Activated CD8-positive, alpha-beta memory T cell treated with anti-CD3 and anti-CD28 coated beads, Interleukin-2, amount 10 ng/mL, durations not matched to agents 7 days and 5 days (primary cell): Measurements from ENCODE around the gene CDC42SE2. TPM values are rescaled to one million over a fixed set of nuclear protein-coding genes. Genes with fewer than 3 reads are reported as not detected.
"Not testable (repeated sequence)": the region's sequence is repeated elsewhere in the genome, so short reads cannot be mapped to it uniquely, and the experiment has no call there.

Experiments
- ATAC-seq: fragments of 150-1000 bp; cut with Tn5 transposase; one replicate; pipeline ENCODE4 v1.10.0; 2021; ENCODE audit warnings: moderate library complexity
- CTCF ChIA-PET: fragments of 350-600 bp; sonication (Branson Sonifier 250); formaldehyde crosslinking; loops from one replicate; lab custom pipeline; 2021; ENCODE audit warnings: antibody characterized with exemption; lab: Charles Lee
- DNase-seq: peaks from one replicate; pipeline ENCODE4 v3.0.0-alpha.2; 2020
- H3K27ac Mint-ChIP-seq: one replicate; pipeline ENCODE4 v1.8.0; 2021; ENCODE audit warnings: mild to moderate bottlenecking, mixed read lengths
- H3K27me3 Mint-ChIP-seq: one replicate; pipeline ENCODE4 v1.8.0; 2021; ENCODE audit warnings: mixed read lengths
- H3K36me3 Mint-ChIP-seq: one replicate; pipeline ENCODE4 v1.8.0; 2021; ENCODE audit warnings: mild to moderate bottlenecking, mixed read lengths
- H3K4me1 Mint-ChIP-seq: one replicate; pipeline ENCODE4 v1.8.0; 2021; ENCODE audit warnings: mixed read lengths
- H3K4me3 Mint-ChIP-seq: one replicate; pipeline ENCODE4 v1.8.0; 2021; ENCODE audit warnings: mild to moderate bottlenecking, moderate library complexity, mixed read lengths
- H3K9me3 Mint-ChIP-seq: one replicate; pipeline ENCODE4 v1.8.0; 2022; ENCODE audit warnings: low read depth, mixed read lengths
- total RNA-seq, 2 experiments: library from RNA; stranded (reverse); gene quantifications; one replicate each; pipeline ENCODE4 v1.2.3, GENCODE V29; 2021

CDC42SE2 gene
- total RNA-seq, 2 experiments from 2014 or later, result 118 to 149 TPM

DNA sequence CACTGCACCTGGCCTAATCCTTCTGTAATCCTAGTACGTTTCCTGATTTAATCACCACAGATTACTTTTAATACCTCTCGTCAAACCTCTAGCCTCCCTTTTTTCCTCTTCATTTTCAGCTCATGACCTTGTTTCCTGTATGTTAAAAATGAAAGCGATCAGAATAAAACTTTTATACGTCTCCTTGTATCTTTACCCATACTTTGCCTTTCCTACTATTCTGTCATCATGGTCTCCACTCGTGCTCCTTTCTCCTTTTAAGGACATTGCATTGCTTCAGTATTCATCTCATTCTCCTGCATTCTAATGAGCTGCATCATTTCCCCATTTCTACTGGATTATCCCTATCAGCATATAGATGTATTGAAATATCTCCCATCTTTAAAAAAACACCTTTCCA, 8.5 kb downstream of the CDC42SE2 start:
- CTCF ChIA-PET, result interaction anchor here (0.8 to 5.0 kb wide), 6 partner anchors 7 to 110 kb away, joined by 3 to 35 read pairs (median 8); partner anchors contain the start of gene CDC42SE2
- no peaks in the 10 kb centered on the region for H3K27me3 Mint-ChIP-seq
- peak overlapping the region; percentile 92 for H3K27ac Mint-ChIP-seq
- ATAC-seq (peak; percentile 20), DNase-seq (no peak)
- no peaks in the 10 kb centered on the region for H3K9me3 Mint-ChIP-seq
- peaks cover 29% of the 10 kb centered on the region for H3K36me3 Mint-ChIP-seq
- H3K4me1 Mint-ChIP-seq, result peaks cover 68% of the 10 kb centered on the region
- peak overlapping the region; percentile 83 for H3K4me3 Mint-ChIP-seq

DNA sequence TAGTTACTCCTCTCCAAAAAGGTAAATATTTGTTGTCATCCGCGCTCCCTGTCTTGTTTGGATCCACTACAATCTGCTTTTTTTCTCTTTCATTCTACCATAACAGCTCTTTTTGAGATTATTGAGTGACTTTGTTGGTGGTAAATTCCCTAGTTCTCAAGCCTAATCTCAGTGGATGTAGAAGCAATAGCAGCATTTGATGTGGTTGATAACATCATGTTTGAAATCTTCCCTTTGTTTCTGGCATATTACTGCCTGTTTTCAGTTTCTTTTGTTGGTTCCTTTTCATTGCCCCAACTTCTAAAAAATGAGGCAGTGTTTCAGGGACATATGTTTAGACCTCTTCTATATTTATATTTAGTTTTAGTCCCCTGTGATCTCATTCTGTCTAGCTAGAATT, 8.9 kb downstream of the CDC42SE2 start:
- no peak for DNase-seq
- Mint-ChIP-seq H3K4me3 (peak overlapping the region; percentile 83), H3K9me3 (no peaks in the 10 kb centered on the region)

DNA sequence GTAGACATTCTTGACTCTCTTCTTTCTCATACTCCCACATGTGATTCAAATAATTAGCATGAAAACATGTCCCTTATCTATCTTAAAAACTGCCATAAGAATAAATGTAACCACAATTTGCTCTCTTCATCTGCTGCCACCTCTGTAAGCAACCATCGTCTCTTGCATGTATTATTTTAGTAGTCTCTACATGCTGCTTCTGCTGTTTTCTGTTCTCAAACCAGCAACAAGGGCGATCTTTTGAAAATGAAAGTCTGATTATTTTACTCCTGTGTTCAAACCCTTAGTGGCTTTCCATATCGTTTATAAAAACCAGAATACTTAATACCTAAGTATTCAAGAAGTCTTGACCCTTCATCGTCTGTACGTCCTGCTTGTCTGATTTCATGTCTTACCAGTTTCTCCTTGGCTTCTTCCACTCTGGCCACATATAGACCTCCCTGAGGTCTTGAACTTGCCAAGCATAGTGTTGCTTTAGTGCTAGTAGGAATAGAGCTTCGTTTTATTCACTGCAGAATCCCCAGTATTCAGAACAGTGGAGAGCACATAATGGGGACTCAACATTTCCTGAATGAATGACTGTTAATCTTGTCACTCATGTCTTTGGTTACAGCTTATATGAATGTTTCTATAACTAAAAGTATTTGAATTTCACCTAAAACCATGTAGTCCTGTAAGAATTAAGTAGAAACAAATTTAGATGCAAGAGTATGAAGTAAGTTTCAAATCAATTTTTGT, 10.6 kb downstream of the CDC42SE2 start:
- Mint-ChIP-seq H3K36me3 (peaks cover 36% of the 10 kb centered on the region), H3K27ac (peak overlapping the region; percentile 89), H3K9me3 (no peaks in the 10 kb centered on the region), H3K4me1 (peaks cover 71% of the 10 kb centered on the region), H3K27me3 (no peaks in the 10 kb centered on the region), H3K4me3 (peak overlapping the region; percentile 73)
- DNase-seq, result no peak
- peak; percentile 21 for ATAC-seq
- CTCF ChIA-PET, result interaction anchor here (0.6 to 5.0 kb wide), 5 partner anchors 10 to 108 kb away, joined by 3 to 35 read pairs (median 5); partner anchors contain the start of gene CDC42SE2

More for the DNA sequence above, 8.9 kb downstream of the CDC42SE2 start:
- Mint-ChIP-seq H3K36me3 (peaks cover 29% of the 10 kb centered on the region), H3K27me3 (no peaks in the 10 kb centered on the region), H3K27ac (peak overlapping the region; percentile 92), H3K4me1 (peaks cover 69% of the 10 kb centered on the region)
- ATAC-seq, result no peak
- CTCF ChIA-PET, result interaction anchor here (0.8 to 5.0 kb wide), 6 partner anchors 8 to 109 kb away, joined by 3 to 35 read pairs (median 8); partner anchors contain the start of gene CDC42SE2

DNA sequence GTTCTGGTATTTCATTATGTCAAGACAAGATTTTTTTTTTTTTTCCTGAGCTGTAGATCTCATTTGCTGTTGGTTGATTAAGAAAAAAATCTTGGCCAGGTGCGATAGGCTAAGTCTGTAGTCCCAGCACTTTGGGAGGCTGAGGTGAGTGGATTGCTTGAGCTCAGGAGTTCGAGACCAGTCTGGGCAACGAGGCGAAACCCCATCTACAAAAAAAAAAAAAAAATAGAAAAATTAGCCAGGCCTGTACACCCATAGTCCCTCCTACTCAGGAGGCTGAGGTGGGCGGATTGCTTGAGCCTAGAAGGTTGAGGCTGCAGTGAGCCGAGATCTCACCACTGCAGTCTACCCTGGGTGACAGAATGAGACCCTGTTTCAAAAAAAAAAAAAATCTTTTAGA, 12.2 kb downstream of the CDC42SE2 start:
- no peaks in the 10 kb centered on the region for H3K9me3 Mint-ChIP-seq
- ATAC-seq, result no peak
- DNase-seq, result no peak
- peaks cover 73% of the 10 kb centered on the region for H3K4me1 Mint-ChIP-seq
- CTCF ChIA-PET, result interaction anchor here (0.7 to 5.0 kb wide), 6 partner anchors 11 to 118 kb away, joined by 3 to 35 read pairs (median 3); partner anchors contain the start of gene CDC42SE2
- H3K27ac Mint-ChIP-seq, result peak overlapping the region; percentile 89
- H3K27me3 Mint-ChIP-seq, result no peaks in the 10 kb centered on the region
- peaks cover 43% of the 10 kb centered on the region for H3K36me3 Mint-ChIP-seq
- H3K4me3 Mint-ChIP-seq, result peak overlapping the region; percentile 73

DNA sequence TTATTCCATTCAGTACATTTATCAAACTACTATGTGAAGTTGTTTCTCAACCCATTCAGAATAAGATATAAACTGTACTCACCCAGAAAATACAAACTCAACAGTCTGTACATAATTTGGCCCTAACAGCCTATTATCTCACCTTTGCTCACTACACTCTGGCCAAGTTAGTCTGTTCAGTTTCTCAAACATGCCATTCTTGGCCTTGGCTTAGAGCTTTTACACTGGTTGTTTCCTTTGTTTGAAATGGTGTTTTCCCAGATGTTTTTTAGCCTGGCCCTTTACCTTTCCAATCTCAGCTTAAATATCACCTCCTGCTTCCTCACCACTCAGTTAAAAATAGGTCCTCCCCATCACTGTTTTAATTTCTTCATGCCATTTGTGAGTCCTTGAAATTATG, 13.6 kb downstream of the CDC42SE2 start:
- H3K36me3 Mint-ChIP-seq, result peaks cover 47% of the 10 kb centered on the region
- DNase-seq (no peak), ATAC-seq (no peak)
- no peaks in the 10 kb centered on the region for H3K9me3 Mint-ChIP-seq
- H3K27ac Mint-ChIP-seq, result peak overlapping the region; percentile 92
- peak overlapping the region; percentile 28 for H3K4me3 Mint-ChIP-seq
- H3K27me3 Mint-ChIP-seq, result no peaks in the 10 kb centered on the region
- H3K4me1 Mint-ChIP-seq, result peaks cover 75% of the 10 kb centered on the region
- CTCF ChIA-PET, result interaction anchor here (1.4 to 2.3 kb wide), 3 partner anchors 10 to 98 kb away, joined by 5 to 10 read pairs (median 6); no protein-coding TSS in a partner anchor

DNA sequence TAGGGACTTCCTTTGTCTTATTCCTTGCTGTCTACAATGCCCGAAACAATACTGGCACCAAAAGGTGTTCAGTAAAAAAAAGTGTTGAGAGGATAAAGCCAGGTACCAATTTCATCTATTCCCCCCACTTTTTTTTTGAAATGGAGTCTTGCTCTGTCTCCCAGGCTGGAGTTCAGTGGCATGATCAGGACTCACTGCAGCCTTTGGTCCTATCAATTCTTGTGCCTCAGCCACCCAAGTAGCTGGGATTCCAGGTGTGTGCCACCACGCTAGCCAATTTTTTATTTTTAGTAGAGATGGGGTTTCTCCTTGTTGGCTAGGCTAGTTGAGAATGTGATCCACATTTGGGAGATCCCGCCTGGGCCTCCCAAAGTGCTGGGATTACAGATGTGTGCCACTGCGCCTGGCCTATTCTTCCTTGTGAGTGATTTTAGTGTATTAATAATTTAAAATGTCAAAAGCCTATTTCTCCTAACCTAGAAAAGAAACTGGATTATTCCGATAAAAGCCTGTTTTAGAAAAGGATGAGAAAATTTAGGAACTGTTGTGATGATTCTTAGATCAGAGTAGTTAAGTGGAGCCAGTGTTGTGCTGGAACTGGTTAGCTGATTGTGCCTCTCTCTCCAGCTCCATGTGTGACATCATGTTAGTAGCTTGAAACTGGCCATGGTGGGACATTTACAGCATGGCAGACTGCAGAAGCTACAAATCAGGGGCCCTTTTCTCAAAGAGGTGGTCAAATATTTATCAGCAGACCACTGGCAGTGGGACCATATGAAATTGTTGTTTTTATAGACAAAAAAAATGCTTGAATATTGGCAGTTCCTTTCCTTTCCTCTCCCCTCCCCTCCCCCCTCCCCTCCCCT, 14.3 kb downstream of the CDC42SE2 start:
- Mint-ChIP-seq H3K27ac (peak overlapping the region; percentile 92), H3K4me1 (peaks cover 75% of the 10 kb centered on the region), H3K36me3 (peaks cover 45% of the 10 kb centered on the region), H3K9me3 (no peaks in the 10 kb centered on the region), H3K4me3 (no peak overlapping the region), H3K27me3 (no peaks in the 10 kb centered on the region)
- CTCF ChIA-PET, result interaction anchor here (1.4 to 2.3 kb wide), 3 partner anchors 11 to 97 kb away, joined by 5 to 10 read pairs (median 6); no protein-coding TSS in a partner anchor
- DNase-seq (no peak), ATAC-seq (peak; percentile 17)

DNA sequence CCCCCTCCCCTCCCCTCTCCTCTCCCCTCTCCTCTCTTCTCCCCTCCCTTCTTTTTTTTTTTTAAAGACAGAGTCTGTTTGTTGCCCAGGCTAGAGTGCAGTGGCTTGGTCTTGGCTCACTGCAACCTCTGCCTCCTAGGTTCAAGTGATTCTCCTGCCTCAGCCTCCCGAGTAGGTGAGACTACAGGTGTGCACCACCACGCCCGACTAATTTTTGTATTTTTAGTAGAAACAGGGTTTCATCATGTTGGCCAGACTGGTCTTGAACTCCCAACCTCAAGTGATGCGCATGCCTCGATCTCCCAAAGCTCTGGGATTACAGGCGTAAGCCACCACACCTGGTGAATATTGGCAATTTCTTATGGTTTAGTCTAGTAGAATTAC, 14.9 kb downstream of the CDC42SE2 start:
- CTCF ChIA-PET, result interaction anchor here (2.3 kb wide), 1 partner anchor 14 kb away, joined by 10 read pairs; no protein-coding TSS in a partner anchor
- ATAC-seq, H3K27me3 Mint-ChIP-seq, DNase-seq, H3K9me3 Mint-ChIP-seq: not testable (repeated sequence)
- Mint-ChIP-seq H3K27ac (peak overlapping the region; percentile 92), H3K4me3 (peak overlapping the region; percentile 38), H3K4me1 (peaks cover 81% of the 10 kb centered on the region), H3K36me3 (peaks cover 47% of the 10 kb centered on the region)

DNA sequence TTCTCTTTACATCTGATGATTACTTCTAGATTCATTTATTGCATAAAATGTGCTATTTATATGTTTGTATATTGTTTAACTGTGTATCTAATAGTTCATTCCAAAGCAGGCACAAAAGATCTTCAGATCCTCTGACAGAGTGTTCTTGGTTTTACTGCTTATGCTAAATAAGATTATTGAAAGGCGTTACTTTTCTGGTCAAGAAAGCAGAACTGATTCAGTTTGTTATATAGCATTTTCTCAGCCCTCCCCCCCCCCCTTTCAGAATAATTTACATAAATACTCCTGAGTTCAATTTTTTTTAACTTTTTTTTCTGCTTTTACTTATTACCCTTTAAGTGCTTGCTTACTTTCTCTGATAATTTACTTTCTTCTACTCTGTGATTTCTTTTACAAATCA, 15.4 kb downstream of the CDC42SE2 start:
- DNase-seq, result no peak
- H3K27ac Mint-ChIP-seq, result peak overlapping the region; percentile 92
- H3K4me3 Mint-ChIP-seq, result peak overlapping the region; percentile 77
- H3K4me1 Mint-ChIP-seq, result peaks cover 82% of the 10 kb centered on the region
- CTCF ChIA-PET, result interaction anchor here (2.3 kb wide), 1 partner anchor 14 kb away, joined by 10 read pairs; no protein-coding TSS in a partner anchor
- H3K9me3 Mint-ChIP-seq, result no peaks in the 10 kb centered on the region
- no peak for ATAC-seq
- H3K27me3 Mint-ChIP-seq, result no peaks in the 10 kb centered on the region
- H3K36me3 Mint-ChIP-seq, result peaks cover 45% of the 10 kb centered on the region

DNA sequence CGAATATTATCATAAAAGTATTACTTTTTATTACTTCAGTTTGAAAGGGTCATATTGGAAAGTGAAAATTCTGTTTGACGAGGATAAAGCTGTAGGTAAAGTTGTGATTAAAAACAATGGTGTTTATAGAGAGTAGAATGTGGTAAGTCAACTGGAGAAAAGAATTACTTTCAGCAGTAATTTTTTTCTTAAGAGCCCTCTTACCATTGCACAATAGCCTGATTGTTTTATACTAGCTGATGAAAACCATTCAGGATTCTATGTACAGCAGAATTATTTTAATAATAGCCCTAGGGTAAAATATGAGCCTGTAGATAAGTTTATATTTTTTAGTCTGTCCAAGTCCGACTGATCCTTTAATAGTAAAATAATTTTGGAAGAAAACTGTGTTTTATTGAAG, 16.6 kb downstream of the CDC42SE2 start:
- Mint-ChIP-seq H3K27ac (peak overlapping the region; percentile 92), H3K36me3 (peaks cover 47% of the 10 kb centered on the region), H3K4me1 (peaks cover 83% of the 10 kb centered on the region), H3K9me3 (no peaks in the 10 kb centered on the region), H3K27me3 (no peaks in the 10 kb centered on the region), H3K4me3 (peak overlapping the region; percentile 77)
- no peak for ATAC-seq
- CTCF ChIA-PET, result interaction anchor here (0.6 to 2.8 kb wide), 11 partner anchors 9 to 116 kb away, joined by 3 to 23 read pairs (median 4); partner anchors contain the start of gene CDC42SE2
- DNase-seq, result no peak

DNA sequence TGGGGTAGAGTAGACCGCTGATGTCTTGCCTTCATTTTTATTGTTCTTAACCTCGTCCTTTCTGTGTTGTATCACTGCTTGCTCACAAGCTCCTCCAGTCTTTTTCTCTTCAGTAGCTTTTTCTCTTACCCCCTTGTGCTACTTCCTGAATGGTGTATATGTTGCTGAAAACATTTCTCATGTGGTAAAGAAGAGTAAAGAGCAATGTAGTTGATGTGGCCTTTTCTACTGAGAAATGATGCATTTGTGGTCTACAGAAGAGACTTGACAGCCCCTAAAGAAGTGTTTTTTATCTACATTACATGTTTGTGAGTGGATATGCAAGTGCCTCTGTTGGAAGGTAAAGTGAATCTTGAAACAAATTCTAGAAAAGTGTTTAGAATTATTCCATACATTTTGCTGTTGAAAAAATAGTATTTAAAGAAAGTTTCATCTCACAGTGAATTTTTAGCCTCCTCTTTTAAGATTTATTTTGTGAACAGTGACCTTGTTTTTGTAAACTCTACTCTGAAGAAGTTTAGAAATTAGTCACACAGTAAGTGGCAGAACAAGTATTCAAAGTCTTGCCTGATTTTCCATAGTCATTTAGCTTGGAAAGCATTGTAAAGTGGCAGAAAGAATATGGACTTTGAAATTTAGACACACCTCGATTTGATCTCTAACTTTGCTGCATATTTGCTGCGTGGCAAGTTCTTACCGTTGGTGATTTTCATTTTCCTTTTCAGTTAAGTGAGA, 17.4 kb downstream of the CDC42SE2 start:
- ATAC-seq (peak; percentile 75), DNase-seq (no peak)
- Mint-ChIP-seq H3K27me3 (no peaks in the 10 kb centered on the region), H3K9me3 (no peaks in the 10 kb centered on the region), H3K4me3 (peak overlapping the region; percentile 77), H3K4me1 (peaks cover 85% of the 10 kb centered on the region), H3K27ac (peak overlapping the region; percentile 92), H3K36me3 (peaks cover 48% of the 10 kb centered on the region)
- CTCF ChIA-PET, result interaction anchor here (0.6 to 2.8 kb wide), 11 partner anchors 9 to 115 kb away, joined by 3 to 23 read pairs (median 4); partner anchors contain the start of gene CDC42SE2

DNA sequence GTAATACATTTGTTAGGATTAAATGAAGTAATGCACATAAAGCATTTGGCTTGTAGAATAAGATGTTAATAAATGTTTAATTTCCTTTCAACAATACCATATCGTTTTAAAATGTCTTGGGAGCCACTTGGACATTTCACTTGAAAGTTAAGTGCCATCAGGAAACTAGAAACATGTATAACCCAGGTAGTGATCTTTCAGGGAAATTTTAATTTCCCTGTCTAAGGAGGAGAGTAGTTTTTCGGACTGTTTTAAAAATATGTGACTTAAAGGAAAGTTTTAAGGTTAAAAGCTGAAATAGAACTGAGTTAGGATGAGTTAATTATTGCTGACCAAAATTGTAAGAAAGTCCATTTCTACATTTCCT, 18.0 kb downstream of the CDC42SE2 start:
- H3K4me3 Mint-ChIP-seq, result peak overlapping the region; percentile 77
- peaks cover 51% of the 10 kb centered on the region for H3K36me3 Mint-ChIP-seq
- peaks cover 88% of the 10 kb centered on the region for H3K4me1 Mint-ChIP-seq
- CTCF ChIA-PET, result interaction anchor here (1.3 to 2.8 kb wide), 2 partner anchors 16 to 114 kb away, joined by 3 to 23 read pairs; partner anchors contain the start of gene CDC42SE2
- DNase-seq (no peak), ATAC-seq (no peak)
- peak overlapping the region; percentile 92 for H3K27ac Mint-ChIP-seq
- H3K27me3 Mint-ChIP-seq, result no peaks in the 10 kb centered on the region
- H3K9me3 Mint-ChIP-seq, result no peaks in the 10 kb centered on the region

DNA sequence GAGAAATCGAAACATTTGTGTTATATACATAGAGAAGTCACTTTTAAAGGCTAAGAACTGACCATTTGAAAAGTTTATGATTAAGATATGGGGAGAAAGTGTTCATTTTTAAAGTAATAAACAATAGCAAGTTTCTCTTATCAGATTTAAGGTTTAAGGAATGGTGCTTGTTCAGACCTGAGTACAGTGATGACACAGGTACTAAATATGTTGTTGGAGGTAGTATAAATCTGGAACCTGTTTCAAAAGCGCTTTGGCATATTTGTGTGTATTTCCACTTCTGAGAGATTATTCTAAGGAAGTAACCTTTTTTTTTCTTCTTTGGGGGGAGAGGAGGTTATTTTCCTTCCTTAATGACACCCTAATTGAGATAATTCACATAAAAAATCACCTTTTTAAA, 18.4 kb downstream of the CDC42SE2 start:
- DNase-seq (no peak), ATAC-seq (no peak)
- Mint-ChIP-seq H3K36me3 (peaks cover 50% of the 10 kb centered on the region), H3K27ac (peak overlapping the region; percentile 92), H3K4me1 (peaks cover 87% of the 10 kb centered on the region), H3K27me3 (no peaks in the 10 kb centered on the region), H3K9me3 (no peaks in the 10 kb centered on the region), H3K4me3 (peak overlapping the region; percentile 77)
- CTCF ChIA-PET, result interaction anchor here (2.8 kb wide), 1 partner anchor 17 kb away, joined by 23 read pairs; the partner anchor contains the start of gene CDC42SE2
